ENCODE measurements around the gene PHEX.

Gene PHEX

GRCh38 chrX:22032084-22032483 is at the start of gene PHEX:
Gene PHEX (plus strand): TSS chrX:22032325. CDS start chrX:22033006, 681 bp downstream.
- no peak for DNase-seq

GRCh38 chrX:21985332-21985777 is 46.8 kb upstream of the PHEX start:
- DNase-seq = peak; percentile 25 to 83

- no peak for DNase-seq
Observed at GRCh38 chrX:21986596-21986995, 45.5 kb upstream of the PHEX start.

DNA sequence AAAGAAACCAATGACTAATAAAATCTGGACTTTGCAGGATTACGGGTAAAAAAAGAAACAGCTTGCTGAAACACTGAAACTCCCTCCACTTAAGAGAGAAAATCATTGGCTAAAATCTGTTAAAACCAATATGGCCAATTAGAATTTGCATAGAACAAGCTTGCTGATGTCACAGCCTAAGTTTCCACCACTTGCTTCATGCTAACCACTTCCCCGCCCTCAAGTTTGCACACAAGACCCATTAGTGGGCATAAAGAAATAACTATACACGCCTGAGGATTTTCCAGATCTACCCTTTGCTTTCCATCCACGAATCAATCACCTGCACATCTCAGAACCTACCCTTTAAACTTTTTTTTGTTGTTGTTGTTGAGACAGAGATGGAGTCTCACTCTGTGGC is 42.7 kb upstream of the PHEX start:
- DNase-seq = no peak

DNA sequence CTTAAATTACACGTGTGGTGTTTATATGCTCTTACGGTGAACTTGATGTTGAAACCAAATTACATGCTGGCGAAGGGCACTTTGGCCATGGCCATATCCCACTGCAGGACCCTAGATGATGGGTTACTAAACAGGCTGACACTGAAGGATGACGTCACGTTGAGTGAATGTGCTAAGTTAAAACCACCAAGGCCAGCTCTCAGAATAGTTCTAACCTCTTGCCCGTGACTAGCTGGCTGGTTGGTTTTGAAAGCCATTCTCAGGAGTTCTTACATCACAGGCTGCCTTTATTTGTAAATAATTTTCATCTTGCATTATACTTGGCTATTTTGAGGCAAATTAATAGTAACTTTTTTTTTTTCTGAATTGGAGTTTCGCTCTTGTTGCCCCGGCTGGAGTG is 41.3 kb upstream of the PHEX start:
- DNase-seq = no peak

DNA sequence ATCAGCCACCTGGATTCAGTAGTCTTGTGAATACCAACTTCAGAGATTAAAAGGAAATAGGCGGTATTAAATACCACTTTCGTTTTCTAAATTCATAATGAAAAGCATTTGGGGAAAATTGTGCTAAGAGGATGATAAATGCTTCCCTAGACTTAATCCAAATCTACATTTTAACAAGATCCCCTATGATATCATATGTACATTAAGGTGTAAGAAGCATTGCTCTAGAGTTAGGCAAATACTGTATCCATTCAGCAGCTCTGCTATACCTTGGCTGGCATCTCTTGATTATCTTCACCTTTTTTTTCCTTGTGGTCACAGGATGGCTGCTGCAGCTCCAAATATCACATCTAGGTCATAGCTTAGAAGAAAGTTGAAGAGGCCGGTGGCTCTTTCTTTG is 40.6 kb upstream of the PHEX start:
- DNase-seq = no peak

- peak in 1 of 2 donors; percentile 2 for DNase-seq
Observed at GRCh38 chrX:21993265-21993664, 38.9 kb upstream of the PHEX start.

DNA sequence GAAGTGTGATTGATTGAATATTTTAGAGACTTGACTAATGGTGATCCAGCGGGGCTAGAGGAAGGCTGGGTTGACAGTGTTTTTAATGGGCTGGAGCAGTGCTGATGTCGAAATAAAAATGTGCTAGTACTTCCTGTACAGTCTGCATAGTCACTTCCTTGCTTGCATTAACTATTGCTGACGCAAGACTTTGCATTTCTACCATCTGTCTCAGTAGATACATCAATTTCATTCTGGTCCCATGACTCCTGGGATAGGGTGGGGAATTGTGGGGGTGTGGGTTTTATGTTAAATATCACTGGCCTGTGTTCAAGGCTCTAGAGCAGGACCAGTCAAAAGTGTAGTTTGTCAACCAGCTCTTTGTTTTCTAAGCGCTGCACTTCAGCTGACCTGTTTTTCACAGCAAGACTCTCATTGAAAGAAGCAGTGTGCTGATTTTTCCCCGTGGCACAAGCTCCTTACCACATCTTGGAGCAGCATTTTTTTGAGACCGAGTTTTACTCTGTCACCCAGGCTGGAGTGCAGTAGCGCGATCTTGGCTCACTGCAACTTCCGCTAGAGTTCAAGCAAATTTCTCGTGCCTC is 35.2 kb upstream of the PHEX start:
- DNase-seq = no peak

DNA sequence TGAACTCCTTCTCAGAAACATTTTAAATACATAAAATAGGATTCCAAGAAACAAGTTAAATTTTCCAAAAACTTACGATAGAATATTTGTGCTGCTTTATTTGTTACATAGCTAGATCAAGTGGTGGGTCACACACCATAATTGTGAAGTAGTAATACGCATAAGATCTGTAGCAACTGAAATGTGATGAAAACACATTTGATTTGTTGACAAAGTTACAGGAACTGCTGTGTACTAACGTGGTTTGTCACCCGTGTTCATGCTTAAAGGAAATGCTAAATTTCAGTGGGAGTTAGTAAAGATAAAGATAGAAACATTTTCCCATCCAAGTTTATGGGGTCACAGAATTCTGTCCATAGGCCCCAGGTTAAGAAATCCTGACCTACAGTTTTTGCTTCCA is 34.1 kb upstream of the PHEX start:
- DNase-seq = no peak

- DNase-seq = no peak
Observed at GRCh38 chrX:22004866-22005265, 27.3 kb upstream of the PHEX start.

DNA sequence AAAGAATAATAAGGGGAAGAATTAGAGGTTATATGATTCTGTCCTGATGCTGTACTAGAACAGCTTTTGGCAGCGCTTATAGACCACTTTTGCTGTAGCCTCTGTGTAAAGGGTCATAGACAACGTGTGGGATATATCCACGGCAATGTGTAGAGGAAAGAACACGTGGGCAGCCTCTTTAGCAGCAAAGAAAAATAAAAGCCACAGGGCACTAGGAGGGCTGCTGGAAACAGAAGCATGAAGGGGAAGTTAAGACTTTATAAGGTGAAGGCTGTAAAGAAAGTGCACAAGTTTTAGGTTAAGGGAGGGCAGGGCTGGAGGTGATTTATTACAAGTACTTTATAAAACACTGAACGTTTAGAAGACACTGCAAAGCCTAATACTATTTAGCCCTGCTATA is 20.1 kb upstream of the PHEX start:
- DNase-seq = no peak

DNA sequence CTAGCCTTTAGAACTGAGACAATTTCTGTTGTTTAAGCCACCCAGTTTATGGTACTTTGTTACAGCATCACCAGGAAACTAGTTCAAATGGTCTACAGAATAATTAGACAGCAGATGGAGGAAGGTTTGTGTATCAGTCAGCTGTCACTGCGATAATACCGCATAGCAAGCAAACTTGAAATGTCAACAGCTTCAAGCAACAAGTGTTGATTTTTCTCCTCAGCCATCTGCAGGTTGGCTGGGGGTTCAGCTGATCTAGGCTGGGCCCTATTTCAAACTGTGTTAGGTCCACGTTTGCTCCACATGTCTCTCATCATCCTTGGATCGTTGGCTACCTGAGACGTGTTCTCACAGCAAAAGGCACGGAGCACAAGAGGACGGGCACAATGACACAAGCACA is 19.2 kb upstream of the PHEX start:
- no peak for DNase-seq

DNA sequence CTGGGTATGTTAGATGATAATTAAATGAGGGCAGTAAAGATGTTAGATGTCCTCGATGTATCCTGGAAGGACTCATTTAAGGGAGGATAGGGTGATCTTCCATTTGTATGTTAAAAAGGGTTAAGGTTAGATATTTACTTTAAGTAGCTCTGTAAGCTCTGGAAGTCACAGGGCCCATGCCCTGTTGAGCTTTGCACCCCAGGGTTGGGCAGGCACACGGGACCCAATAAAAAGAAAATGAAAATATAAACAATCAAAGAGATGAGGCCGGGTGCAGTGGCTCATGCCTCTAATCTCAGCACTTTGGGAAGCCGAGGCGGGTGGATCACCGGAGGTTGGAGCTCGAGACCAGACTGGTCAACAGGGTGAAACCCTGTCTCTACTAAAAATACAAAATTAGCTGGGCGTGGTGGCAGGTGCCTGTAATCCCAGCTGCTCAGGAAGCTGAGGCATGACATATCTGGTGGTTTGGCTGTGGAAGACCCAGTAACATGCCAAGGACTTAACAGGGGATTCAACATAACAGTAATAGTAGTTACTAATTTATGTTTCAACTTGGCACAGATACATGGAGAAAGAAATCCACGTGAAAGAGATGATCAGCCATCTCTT is 16.9 kb upstream of the PHEX start:
- no peak for DNase-seq

- no peak for DNase-seq
Observed at GRCh38 chrX:22021751-22022324, 10.3 kb upstream of the PHEX start.

DNA sequence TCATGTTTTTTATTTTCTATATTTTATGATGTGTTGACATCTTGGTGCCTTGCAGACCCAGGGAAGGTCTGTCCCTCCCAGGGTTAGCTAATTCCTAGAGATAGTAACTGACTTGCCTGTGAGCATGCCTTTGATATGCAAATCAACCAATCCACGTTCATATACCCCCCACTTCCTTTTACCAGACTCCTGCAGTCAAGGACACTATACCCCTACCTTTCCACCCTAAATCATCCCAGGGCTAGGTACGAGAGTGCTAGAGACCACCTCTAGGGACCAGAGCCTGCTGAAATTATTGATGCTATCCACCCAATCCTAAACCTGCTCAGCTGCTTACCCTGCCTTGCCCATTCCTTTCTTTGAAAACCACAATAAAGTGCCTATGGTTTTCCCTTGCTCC is 7.5 kb upstream of the PHEX start:
- no peak for DNase-seq

DNA sequence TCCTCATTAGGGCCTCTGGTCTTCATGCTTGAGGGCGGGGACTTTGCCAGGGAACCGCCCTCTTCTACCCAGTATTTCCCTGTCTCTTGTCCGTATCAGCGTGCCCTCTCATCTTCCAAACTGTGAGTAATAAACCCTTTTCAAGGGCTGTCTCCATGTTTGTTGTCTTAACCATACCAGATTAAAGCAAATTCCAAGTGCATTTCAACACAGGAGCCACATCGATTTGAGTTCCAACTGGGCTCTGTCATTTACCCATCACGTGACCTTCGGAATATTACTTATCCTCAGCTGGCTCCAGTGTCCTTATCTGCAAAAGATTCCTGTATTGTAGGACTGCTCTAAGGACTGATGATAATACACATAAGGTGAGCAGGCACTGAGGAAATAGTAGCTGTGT is 6.4 kb upstream of the PHEX start:
- DNase-seq = no peak

- no peak for DNase-seq
Observed at GRCh38 chrX:22026731-22027130, 5.4 kb upstream of the PHEX start.

- DNase-seq = no peak
Observed at GRCh38 chrX:22032506-22032905, 381 bp downstream of the PHEX start.

DNA sequence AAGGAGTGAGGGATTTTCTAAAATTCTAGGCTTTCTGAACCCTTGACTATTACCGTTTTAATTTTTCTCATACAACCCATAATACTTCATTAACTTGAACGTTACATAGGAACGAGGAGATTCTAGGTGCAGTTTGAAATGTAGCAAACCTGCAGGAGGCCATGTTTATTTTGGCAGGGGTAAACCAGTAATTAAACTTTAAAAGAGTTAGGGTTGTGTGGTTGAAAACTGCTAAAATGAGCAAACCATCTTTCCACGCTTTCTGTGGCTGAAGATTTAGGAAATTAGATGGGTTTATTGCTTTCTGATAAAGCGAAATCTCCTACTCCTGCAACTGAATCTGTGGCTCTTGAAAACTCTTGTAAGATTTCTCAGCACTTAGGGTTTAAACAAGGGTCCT is 1.7 kb downstream of the PHEX start:
- DNase-seq = no peak

- no peak for DNase-seq
Observed at GRCh38 chrX:22035236-22035635, 3.1 kb downstream of the PHEX start.

GRCh38 chrX:22037225-22037624 is 5.1 kb downstream of the PHEX start:
- no peak for DNase-seq

GRCh38 chrX:22037911-22038537 is 5.9 kb downstream of the PHEX start:
- DNase-seq = no peak

- DNase-seq = no peak
Observed at GRCh38 chrX:22039541-22039940, 7.4 kb downstream of the PHEX start.

- DNase-seq = no peak
Observed at GRCh38 chrX:22040184-22040583, 8.1 kb downstream of the PHEX start.
